K562 (cell line): Measurements from ENCODE around the gene DCLK1. TPM values are rescaled to one million over a fixed set of nuclear protein-coding genes. Genes with fewer than 3 reads are reported as not detected.

ENCODE experiments used
- ATAC-seq: fragments of 200-7000 bp; cut with Tn5 transposase; 3 replicates; pipeline ENCODE4 v1.9.1; 2020; ENCODE audit warnings: moderate library complexity
- BruUV-seq: library from RNA; stranded (reverse); fragments of 400-500 nt; replicated peaks from 2 replicates; lab custom pipeline; 2021; lab: Mats Ljungman, UMichigan
- CTCF ChIA-PET: fragments of 300-600 bp; formaldehyde crosslinking; extraction: SDS; loops from one replicate; lab custom pipeline; 2021; ENCODE audit warnings: low intra/inter-chr PET ratio; lab: Yijun Ruan, JAX
- POLR2A ChIA-PET: fragments of 300-600, 350-650 bp; sonication (Branson Sonifier 250); formaldehyde crosslinking; extraction: SDS; loops from one replicate; lab custom pipeline; 2021; ENCODE audit warnings: antibody characterized with exemption, inconsistent platforms; lab: Yijun Ruan, JAX
- DNase-seq, 4 experiments: peaks; one replicate each; pipeline versions ENCODE4 v3.0.0 to v3.0.0-alpha.2; 2011 to 2018; ENCODE audit warnings: low spot score in 3 of 4, mixed read lengths in 3 of 4; ENCODE audit errors: extremely low read depth in 1 of 4
- FAIRE-seq: peaks from 2 replicates; lab custom pipeline; 2011; peaks lifted over from hg19 to GRCh38; lab: Jason Lieb, UNC
- H2AFZ ChIP-seq: 2 replicates; pipeline ENCODE4 v1.6.0; 2011; ENCODE audit warnings: low read depth, low read length, control low read depth, inconsistent platforms
- H3K27ac ChIP-seq: fragments of 200-600 bp; 3 replicates; pipeline ENCODE4 v1.8.0; 2011; ENCODE audit warnings: low read depth, mild to moderate bottlenecking, control low read depth, inconsistent platforms, low read length, moderate library complexity, mixed read lengths; ENCODE audit errors: extremely low read depth
- H3K27me3 ChIP-seq, 2 experiments: fragments of 300-600 bp in 1 of 2; 2 replicates in 1 of 2; 3 replicates in 1 of 2; pipeline versions ENCODE4 v1.6.0 to v1.8.0; 2011; ENCODE audit warnings: inconsistent platforms in 2 of 2, low read length in 2 of 2, mild to moderate bottlenecking in 1 of 2, mixed read lengths in 1 of 2, moderate library complexity in 1 of 2; ENCODE audit not compliant: control insufficient read depth in 2 of 2, insufficient read depth in 2 of 2
- H3K36me3 ChIP-seq: fragments of 300-600 bp; 3 replicates; pipeline ENCODE4 v1.8.0; 2011; ENCODE audit warnings: mild to moderate bottlenecking, low read length, inconsistent platforms; ENCODE audit not compliant: control insufficient read depth, insufficient read depth
- H3K4me1 ChIP-seq, 2 experiments: fragments of 200-600 bp in 1 of 2; replicated peaks in 1 of 2; 2 replicates in 1 of 2; 3 replicates in 1 of 2; pipeline versions ENCODE4 v1.5.1 to v1.8.0; 2011; ENCODE audit warnings: inconsistent platforms in 2 of 2, low read length in 2 of 2, mild to moderate bottlenecking in 1 of 2, mixed read lengths in 1 of 2, moderate library complexity in 1 of 2; ENCODE audit not compliant: control insufficient read depth in 2 of 2, insufficient read depth in 2 of 2
- H3K4me2 ChIP-seq: 2 replicates; pipeline ENCODE4 v1.6.1; 2011; ENCODE audit warnings: low read length, control low read depth, inconsistent platforms, mixed read lengths; ENCODE audit not compliant: insufficient read depth
- H3K4me3 ChIP-seq: fragments of 200-600 bp; sonication (generic), shearing (Covaris generic); 2 replicates; pipeline ENCODE4 v1.5.1; 2016; ENCODE audit warnings: control low read depth, inconsistent platforms
- H3K79me2 ChIP-seq: fragments of 200-600 bp; 3 replicates; pipeline ENCODE4 v1.8.0; 2011; ENCODE audit warnings: low read length, inconsistent platforms; ENCODE audit not compliant: control insufficient read depth, insufficient read depth
- H3K9ac ChIP-seq, 2 experiments: 2 replicates each; pipeline versions ENCODE4 v1.6.0 to v1.6.1; 2011; ENCODE audit warnings: low read depth in 2 of 2, low read length in 2 of 2, control low read depth in 1 of 2, inconsistent platforms in 1 of 2, mild to moderate bottlenecking in 1 of 2, mixed read lengths in 1 of 2; ENCODE audit not compliant: insufficient read depth in 1 of 2
- H3K9me1 ChIP-seq: one replicate; pipeline ENCODE4 v1.6.0; 2011; ENCODE audit warnings: inconsistent platforms, mild to moderate bottlenecking, low read length, moderate library complexity; ENCODE audit not compliant: control insufficient read depth, insufficient read depth
- H3K9me3 ChIP-seq: replicated peaks from 2 replicates; pipeline ENCODE4 v1.5.1; 2011; ENCODE audit warnings: low read depth, low read length, inconsistent platforms; ENCODE audit not compliant: control insufficient read depth, insufficient read depth
- H4K20me1 ChIP-seq: replicated peaks from 2 replicates; pipeline ENCODE4 v1.6.1; 2011; ENCODE audit warnings: low read length, inconsistent platforms, mixed read lengths; ENCODE audit not compliant: control insufficient read depth, insufficient read depth
- BRF1 ChIP-seq: IDR thresholded peaks from 3 replicates; pipeline ENCODE4 v1.6.1; 2011; ENCODE audit warnings: borderline replicate concordance, mild to moderate bottlenecking; ENCODE audit not compliant: insufficient read length; ENCODE audit errors: extremely low read depth
- EP400 ChIP-seq: fragments of 450-650 bp; IDR thresholded peaks from 2 replicates; pipeline ENCODE4 v1.6.1; 2017; ENCODE audit warnings: antibody characterized with exemption, mild to moderate bottlenecking, moderate library complexity
- FOXK2 ChIP-seq, 2 experiments: fragments of 450-650 bp; IDR thresholded peaks in 1 of 2; conservative IDR thresholded peaks in 1 of 2; 2 replicates each; pipeline ENCODE4 v1.6.1; 2016; ENCODE audit warnings: low read depth in 2 of 2, mild to moderate bottlenecking in 1 of 2
- FUS ChIP-seq: fragments of 200-400 bp; formaldehyde crosslinking; optimal IDR thresholded peaks from 2 replicates; pipeline ENCODE3; 2017; ENCODE audit warnings: low read depth, low read length
- HNRNPL ChIP-seq: fragments of 200-400 bp; formaldehyde crosslinking; IDR thresholded peaks from 2 replicates; pipeline ENCODE4 v1.6.1; 2017; ENCODE audit warnings: low read depth, mild to moderate bottlenecking, low read length
- HOXB6 ChIP-seq: fragments of 250-450 bp; sonication (Bioruptor Pico); IDR thresholded peaks from 2 replicates; pipeline ENCODE4 v1.5.1; 2022; ENCODE audit warnings: mild to moderate bottlenecking, borderline replicate concordance
- KLF16 ChIP-seq: IDR thresholded peaks from 2 replicates; pipeline ENCODE4 v1.6.1; 2016; ENCODE audit warnings: antibody characterized with exemption
- NCOA4 ChIP-seq: fragments of 450-650 bp; IDR thresholded peaks from 2 replicates; pipeline ENCODE4 v1.6.1; 2018; ENCODE audit warnings: mild to moderate bottlenecking; ENCODE audit not compliant: partially characterized antibody
- NFIC ChIP-seq: fragments of 450-650 bp; IDR thresholded peaks from 2 replicates; pipeline ENCODE4 v1.6.1; 2017; ENCODE audit warnings: mild to moderate bottlenecking, inconsistent platforms
- OTX1 ChIP-seq: fragments of 450-650 bp; formaldehyde crosslinking; IDR thresholded peaks from 2 replicates; pipeline ENCODE4 v1.4.0; 2022; ENCODE audit warnings: mild to moderate bottlenecking
- RCOR1 ChIP-seq, 2 experiments: IDR thresholded peaks; 2 replicates each; pipeline ENCODE4 v1.6.1; 2012; ENCODE audit warnings: low read depth in 2 of 2, low read length in 2 of 2, borderline replicate concordance in 1 of 2, improper control_type of control experiment in 1 of 2
- SAFB2 ChIP-seq: fragments of 200-400 bp; formaldehyde crosslinking; IDR thresholded peaks from 2 replicates; pipeline ENCODE4 v1.6.1; 2018; ENCODE audit warnings: borderline replicate concordance, low read length, low read depth, moderate library complexity; ENCODE audit not compliant: severe bottlenecking
- WHSC1 ChIP-seq: IDR thresholded peaks from one replicate; pipeline ENCODE4 v1.6.1; 2012; ENCODE audit warnings: low read length, control low read depth, inconsistent platforms
- ZNF395 ChIP-seq: fragments of 200-800 bp; sonication (Bioruptor generic); IDR thresholded peaks from 2 replicates; pipeline ENCODE4 v1.6.1; 2017; ENCODE audit warnings: missing genetic modification characterization, missing compliant biosample characterization
- ZNF707 ChIP-seq: fragments of 250-450 bp; sonication (Bioruptor Pico); conservative IDR thresholded peaks from 2 replicates; pipeline ENCODE4 v1.8.0; 2022; ENCODE audit warnings: inconsistent platforms, mild to moderate bottlenecking, moderate library complexity
- ZNF740 ChIP-seq, 3 experiments: fragments of 200-800 bp in 1 of 3; sonication (Bioruptor generic) in 1 of 3; sonication (generic) in 1 of 3; formaldehyde crosslinking in 1 of 3; IDR thresholded peaks; 2 replicates each; pipeline versions ENCODE4 v1.6.1 to v1.8.0; 2016 to 2022; ENCODE audit warnings: mild to moderate bottlenecking in 2 of 3, missing compliant biosample characterization in 2 of 3, missing genetic modification characterization in 2 of 3, missing genetic modification reagents in 1 of 3
- WGBS: fragments of 100-300 bp; shearing (Covaris generic); methylation state at CpG from one replicate; pipeline ENCODE4 v1.1.6; 2016; ENCODE audit warnings: low coverage, mixed read lengths; ENCODE audit not compliant: insufficient coverage; ENCODE audit errors: missing lambda C conversion rate; 5-methylcytosine and 5-hydroxymethylcytosine counted together
- in situ Hi-C: fragments of 300-500 bp; cut with MboI; formaldehyde crosslinking; loops from 4 replicates; pipeline ENCODE4 v1.15.0; 2018; ENCODE audit warnings: inconsistent platforms, mixed read lengths
- intact Hi-C: fragments of 100-400 bp; cut with micrococcal nuclease; formaldehyde crosslinking; loops from 2 replicates; pipeline ENCODE4 v1.14.2; 2022
- polyA plus RNA-seq, 8 experiments: library from polyadenylated mRNA; depleted of rRNA in 4 of 8; stranded (reverse) in 5 of 8; unstranded in 3 of 8; fragments of >200 nt; fragmentation: Nextera tagmentation in 2 of 8; fragmentation: Illumina TruSeq in 1 of 8; extraction: Ambion mirVana in 2 of 8; extraction: Trizol in 1 of 8; gene quantifications; 2 replicates each; pipeline versions ENCODE4 v1.2.1 to v1.2.3, GENCODE V29; 2011 to 2014; ENCODE audit warnings: inconsistent platforms in 1 of 8, missing spikeins in 1 of 8
- total RNA-seq, 7 experiments: library from RNA; depleted of rRNA in 6 of 7; stranded (reverse); fragments of >200 nt in 6 of 7; fragmentation: Illumina TruSeq in 2 of 7; extraction: Trizol in 2 of 7; gene quantifications; 2 replicates each; pipeline versions ENCODE4 v1.2.1 to v1.2.3, GENCODE V29; 2011 to 2021; ENCODE audit warnings: low replicate concordance in 1 of 7

DCLK1 gene
- total and polyA plus RNA-seq, 9 of the 15 experiments (the other 6 are each of a cell fraction or from before 2014, with no cell fraction given), result 0.07 TPM; not detected in 8

- no peak for TF ChIP-seq FUS
- TF ChIP-seq SAFB2, result no peak
- no peak for TF ChIP-seq OTX1 (CRISPR knock-in tag)
- TF ChIP-seq HOXB6, result no peak
- no peak for TF ChIP-seq EP400
- CTCF ChIA-PET, result no interaction called here
- ATAC-seq, result no peak
- Histone ChIP-seq H2AFZ (no peak overlapping the region), H3K4me1 (no peaks in the 10 kb centered on the region), H3K9me1 (no peaks in the 10 kb centered on the region), H3K36me3 (no peaks in the 10 kb centered on the region), H3K27me3 (no peaks in the 10 kb centered on the region), H3K4me3 (no peak overlapping the region), H4K20me1 (no peaks in the 10 kb centered on the region), H3K4me2 (no peak overlapping the region), H3K9me3 (no peaks in the 10 kb centered on the region), H3K9ac (no peak overlapping the region), H3K27ac (no peak overlapping the region), H3K79me2 (no peaks in the 10 kb centered on the region)
- DNase-seq, result no peak
- no peak for FAIRE-seq
- 4% methylated on average over 4 of the region's 4 CpGs for WGBS
- intact Hi-C loops (no loop called here), in situ Hi-C loops (no loop called here)
- no TSS peak for BruUV-seq
- POLR2A ChIA-PET, result no interaction called here
These were observed 98.1 kb downstream of the DCLK1 start for GRCh38 chr13:36033035-36033434.

GRCh38 chr13:36031490-36031889 is 99.7 kb downstream of the DCLK1 start:
- H3K79me2 ChIP-seq, result no peaks in the 10 kb centered on the region
- no peak overlapping the region for H3K27ac ChIP-seq
- ChIA-PET POLR2A (no interaction called here), CTCF (no interaction called here)
- no peak overlapping the region for H3K9ac ChIP-seq
- H3K9me3 ChIP-seq, result no peaks in the 10 kb centered on the region
- H3K4me3 ChIP-seq, result no peak overlapping the region
- H3K4me1 ChIP-seq, result no peaks in the 10 kb centered on the region
- in situ Hi-C loops (no loop called here), intact Hi-C loops (no loop called here)
- BruUV-seq, result no TSS peak
- no peak for DNase-seq
- H3K4me2 ChIP-seq, result no peak overlapping the region
- FAIRE-seq, result no peak
- H4K20me1 ChIP-seq, result no peaks in the 10 kb centered on the region
- WGBS, result 0% methylated on average over 8 of the region's 8 CpGs
- no peak overlapping the region for H2AFZ ChIP-seq
- TF ChIP-seq BRF1 (no peak), WHSC1 (no peak), HNRNPL (no peak), ZNF707 (CRISPR knock-in tag) (no peak), NCOA4 (no peak), ZNF740 (CRISPR knock-in tag; IDR thresholded peaks at IDR 0.05) (no peak), ZNF740 (tag; IDR thresholded peaks at IDR 0.05) (no peak), KLF16 (no peak), NFIC (no peak), FOXK2 (conservative IDR thresholded peaks at IDR 0.05 in 1 of 2, IDR thresholded peaks at IDR 0.05 in 1 of 2; ENCODE audit: low read depth in 2 of 2) (no peak), RCOR1 (IDR thresholded peaks at IDR 0.05; ENCODE audit: borderline replicate concordance in 1 of 2, low read depth in 2 of 2, low read length in 2 of 2) (no peak), ZNF395 (no peak)
- H3K27me3 ChIP-seq, result no peaks in the 10 kb centered on the region
- H3K36me3 ChIP-seq, result no peaks in the 10 kb centered on the region
- no peak for ATAC-seq
- no peaks in the 10 kb centered on the region for H3K9me1 ChIP-seq
